Body of pancreas (tissue), 4 donors: ENCODE results near the gene CYP21A2.
"Not testable (repeated sequence)": the region's sequence is repeated elsewhere in the genome, so short reads cannot be mapped to it uniquely, and the experiment has no call there.

ENCODE experiments used
- POLR2A ChIP-seq, 3 donors: fragments of 450-650 bp; IDR thresholded peaks; one replicate each; pipeline ENCODE4 v1.6.1; 2016; ENCODE audit warnings: antibody characterized with exemption in 3 of 3, mild to moderate bottlenecking in 2 of 3
- TF ChIP-seq, protein P1 (sequence below), 7 experiments: fragments of 450-650 bp in 4 of 7; fragments of 200-600 bp in 3 of 7; sonication (generic) in 3 of 7; IDR thresholded peaks; one replicate each; pipeline ENCODE4 v1.5.1; 2016 to 2019; ENCODE audit warnings: antibody characterized with exemption in 7 of 7

GRCh38 chr6:31996385-31996784, 41.8 kb upstream of the CYP21A2 start:
- TF ChIP-seq, protein P1, sequence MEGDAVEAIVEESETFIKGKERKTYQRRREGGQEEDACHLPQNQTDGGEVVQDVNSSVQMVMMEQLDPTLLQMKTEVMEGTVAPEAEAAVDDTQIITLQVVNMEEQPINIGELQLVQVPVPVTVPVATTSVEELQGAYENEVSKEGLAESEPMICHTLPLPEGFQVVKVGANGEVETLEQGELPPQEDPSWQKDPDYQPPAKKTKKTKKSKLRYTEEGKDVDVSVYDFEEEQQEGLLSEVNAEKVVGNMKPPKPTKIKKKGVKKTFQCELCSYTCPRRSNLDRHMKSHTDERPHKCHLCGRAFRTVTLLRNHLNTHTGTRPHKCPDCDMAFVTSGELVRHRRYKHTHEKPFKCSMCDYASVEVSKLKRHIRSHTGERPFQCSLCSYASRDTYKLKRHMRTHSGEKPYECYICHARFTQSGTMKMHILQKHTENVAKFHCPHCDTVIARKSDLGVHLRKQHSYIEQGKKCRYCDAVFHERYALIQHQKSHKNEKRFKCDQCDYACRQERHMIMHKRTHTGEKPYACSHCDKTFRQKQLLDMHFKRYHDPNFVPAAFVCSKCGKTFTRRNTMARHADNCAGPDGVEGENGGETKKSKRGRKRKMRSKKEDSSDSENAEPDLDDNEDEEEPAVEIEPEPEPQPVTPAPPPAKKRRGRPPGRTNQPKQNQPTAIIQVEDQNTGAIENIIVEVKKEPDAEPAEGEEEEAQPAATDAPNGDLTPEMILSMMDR (IDR thresholded peaks at IDR 0.05) = not testable (repeated sequence)
- not testable (repeated sequence) for TF ChIP-seq POLR2A (IDR thresholded peaks at IDR 0.05)
